Activated naive CD4-positive, alpha-beta T cell treated with anti-CD3 and anti-CD28 coated beads for 36 hours (primary cell): Measurements from ENCODE around the gene CYB5R4. TPM values are rescaled to one million over a fixed set of nuclear protein-coding genes. Genes with fewer than 3 reads are reported as not detected.

Source experiments
- CTCF ChIA-PET: fragments of 350-600 bp; sonication (Branson Sonifier 250); formaldehyde crosslinking; loops from one replicate; lab custom pipeline; 2021; ENCODE audit warnings: antibody characterized with exemption; lab: Charles Lee
- DNase-seq: peaks from one replicate; pipeline ENCODE4 v3.0.0-alpha.2; 2020
- H3K27ac Mint-ChIP-seq: one replicate; pipeline ENCODE4 v1.8.0; 2021; ENCODE audit warnings: mild to moderate bottlenecking, mixed read lengths
- H3K27me3 Mint-ChIP-seq: one replicate; pipeline ENCODE4 v1.8.0; 2021; ENCODE audit warnings: low read depth, mixed read lengths
- H3K36me3 Mint-ChIP-seq: one replicate; pipeline ENCODE4 v1.8.0; 2021; ENCODE audit warnings: low read depth, mixed read lengths
- H3K4me1 Mint-ChIP-seq: one replicate; pipeline ENCODE4 v1.8.0; 2021; ENCODE audit warnings: low read depth, mixed read lengths
- H3K4me3 Mint-ChIP-seq: one replicate; pipeline ENCODE4 v1.8.0; 2021; ENCODE audit warnings: mild to moderate bottlenecking, moderate library complexity, mixed read lengths
- H3K9me3 Mint-ChIP-seq: one replicate; pipeline ENCODE4 v1.8.0; 2021; ENCODE audit warnings: mixed read lengths
- intact Hi-C: fragments of 100-400 bp; cut with micrococcal nuclease; formaldehyde crosslinking; loops from one replicate; pipeline ENCODE4 v1.15.1; 2023
- total RNA-seq, 2 experiments: library from RNA; stranded (reverse); gene quantifications; one replicate each; pipeline ENCODE4 v1.2.3, GENCODE V29; 2021

Gene CYB5R4, protein sequence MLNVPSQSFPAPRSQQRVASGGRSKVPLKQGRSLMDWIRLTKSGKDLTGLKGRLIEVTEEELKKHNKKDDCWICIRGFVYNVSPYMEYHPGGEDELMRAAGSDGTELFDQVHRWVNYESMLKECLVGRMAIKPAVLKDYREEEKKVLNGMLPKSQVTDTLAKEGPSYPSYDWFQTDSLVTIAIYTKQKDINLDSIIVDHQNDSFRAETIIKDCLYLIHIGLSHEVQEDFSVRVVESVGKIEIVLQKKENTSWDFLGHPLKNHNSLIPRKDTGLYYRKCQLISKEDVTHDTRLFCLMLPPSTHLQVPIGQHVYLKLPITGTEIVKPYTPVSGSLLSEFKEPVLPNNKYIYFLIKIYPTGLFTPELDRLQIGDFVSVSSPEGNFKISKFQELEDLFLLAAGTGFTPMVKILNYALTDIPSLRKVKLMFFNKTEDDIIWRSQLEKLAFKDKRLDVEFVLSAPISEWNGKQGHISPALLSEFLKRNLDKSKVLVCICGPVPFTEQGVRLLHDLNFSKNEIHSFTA
- total RNA-seq, result 10 to 100 TPM; 23.5 to 24.5 TPM

DNA sequence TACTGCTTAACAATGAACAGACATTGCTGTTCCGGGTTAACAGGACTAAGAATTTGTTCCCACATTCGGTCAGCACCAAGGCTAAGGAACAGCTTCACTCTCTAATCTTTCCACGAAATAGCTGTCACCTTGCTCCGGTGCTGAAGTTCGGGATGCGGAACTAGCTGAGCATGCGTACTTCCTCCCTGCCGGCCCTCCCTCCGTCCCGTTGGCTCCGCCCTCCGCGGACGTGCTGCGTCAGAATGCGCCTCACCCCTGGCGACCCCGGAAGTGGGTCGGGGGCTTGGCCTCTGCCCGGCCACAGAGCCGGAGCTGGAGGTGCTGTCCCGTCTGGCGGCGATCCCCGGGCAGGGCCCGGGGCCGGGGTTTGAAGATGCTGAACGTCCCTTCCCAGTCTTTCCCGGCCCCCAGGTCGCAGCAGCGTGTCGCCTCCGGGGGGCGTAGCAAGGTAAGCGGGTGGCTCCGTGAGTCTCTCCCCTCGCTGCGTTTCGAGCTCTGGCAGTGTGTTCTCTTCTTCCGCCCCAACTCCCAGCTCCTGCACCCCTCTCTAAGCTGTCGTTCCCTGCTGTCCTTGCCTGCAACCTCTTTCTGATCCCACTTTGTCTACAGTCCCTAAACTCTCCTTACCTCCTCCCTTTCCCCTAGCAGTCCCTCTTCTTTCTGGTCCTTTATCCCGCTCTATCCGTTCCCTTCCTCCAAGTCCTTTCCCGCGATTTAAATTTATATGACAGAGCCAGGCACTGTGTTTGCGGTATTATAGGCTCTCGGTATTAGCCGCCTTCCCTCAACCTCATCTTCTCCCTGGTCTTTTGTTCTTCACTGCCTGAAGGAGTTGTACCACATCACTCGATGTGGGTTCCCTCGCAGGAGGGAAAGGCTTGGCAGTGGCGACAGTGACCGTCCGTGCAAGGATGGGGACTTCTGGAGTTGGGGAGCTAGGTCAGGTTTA is at the start of gene CYB5R4:
CYB5R4 (plus strand) TSS at position 280 of the 949 bp plus-strand sequence; CDS start at position 374, 94 bp downstream.
- CTCF ChIA-PET, result interaction anchor here (1.2 to 1.9 kb wide), 4 partner anchors 11 to 22 kb away, joined by 3 to 7 read pairs (median 4); no protein-coding TSS in a partner anchor
- peak within 1 kb of the TSS; percentile 100 for H3K4me3 Mint-ChIP-seq
- intact Hi-C loops, result loop anchor here (1.0 to 10.0 kb wide), 6 partner anchors 14 to 1815 kb away; partner anchors contain the start of genes CEP162, DOP1A, PGM3 and RWDD2A

DNA sequence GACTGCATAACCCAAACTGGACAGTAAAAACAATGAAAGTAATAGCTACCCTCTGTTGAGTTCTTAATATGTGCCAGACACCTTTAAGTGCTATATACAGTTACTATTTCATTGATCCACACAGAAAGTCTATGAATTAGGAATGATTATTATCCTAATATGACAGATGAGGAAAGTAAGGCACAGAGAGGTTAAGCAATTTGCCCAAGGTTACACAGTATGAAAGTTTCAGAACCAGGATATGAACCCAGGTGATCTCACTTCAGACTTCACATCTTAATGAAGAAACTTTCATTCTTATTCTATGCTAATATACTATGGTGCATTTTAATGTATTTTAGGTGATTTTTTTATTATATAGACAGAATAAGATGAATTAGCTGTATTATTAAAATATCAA is 46.9 kb upstream of the CYB5R4 start:
- no peaks in the 10 kb centered on the region for H3K36me3 Mint-ChIP-seq
- no peak overlapping the region for H3K27ac Mint-ChIP-seq
- H3K27me3 Mint-ChIP-seq, result peaks cover 6% of the 10 kb centered on the region
- DNase-seq, result no peak
- CTCF ChIA-PET, result no interaction called here
- intact Hi-C loops, result no loop called here
- no peaks in the 10 kb centered on the region for H3K9me3 Mint-ChIP-seq
- H3K4me3 Mint-ChIP-seq, result no peak overlapping the region
- H3K4me1 Mint-ChIP-seq, result no peaks in the 10 kb centered on the region

More for the DNA sequence above, at the start of gene CYB5R4:
- peak; percentile 96 for DNase-seq
- no peaks in the 10 kb centered on the region for H3K9me3 Mint-ChIP-seq
- H3K36me3 Mint-ChIP-seq, result peaks cover 5% of the 10 kb centered on the region
- H3K4me1 Mint-ChIP-seq, result peaks cover 28% of the 10 kb centered on the region
- peak within 1 kb of the TSS; percentile 82 for H3K27ac Mint-ChIP-seq
- peaks cover 12% of the 10 kb centered on the region for H3K27me3 Mint-ChIP-seq

DNA sequence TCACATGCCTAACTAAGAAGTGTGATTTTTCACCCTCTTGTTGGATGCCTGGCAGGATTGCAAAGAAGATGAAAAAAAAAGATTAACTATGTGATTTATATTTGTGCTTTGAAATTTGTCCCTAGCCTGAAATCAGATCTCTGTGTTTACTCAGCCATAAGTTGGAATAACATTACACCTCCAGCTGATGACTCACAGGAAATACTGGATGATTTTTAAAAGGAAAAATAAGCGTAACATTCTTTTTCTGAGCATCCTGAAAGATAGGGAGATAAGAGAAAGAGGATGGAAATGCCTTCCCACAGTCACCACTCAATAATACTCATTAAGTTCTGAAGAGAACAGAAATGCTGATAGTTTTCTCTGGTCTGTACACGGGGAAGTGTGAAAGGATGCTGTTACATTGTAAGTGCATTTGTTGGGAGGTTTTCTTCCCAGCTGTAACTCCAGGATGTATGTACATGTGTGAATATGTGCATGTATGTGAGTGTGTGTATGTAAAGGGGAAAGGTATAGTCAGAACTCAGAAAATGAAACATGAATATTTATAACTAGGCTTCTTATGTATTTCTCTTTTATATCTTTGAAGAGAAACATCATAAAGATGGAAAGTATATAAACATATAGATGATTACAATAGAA is 43.7 kb upstream of the CYB5R4 start:
- Mint-ChIP-seq H3K36me3 (no peaks in the 10 kb centered on the region), H3K9me3 (no peaks in the 10 kb centered on the region), H3K4me1 (no peaks in the 10 kb centered on the region), H3K27ac (no peak overlapping the region), H3K4me3 (no peak overlapping the region), H3K27me3 (peaks cover 11% of the 10 kb centered on the region)
- CTCF ChIA-PET, result no interaction called here
- intact Hi-C loops, result no loop called here
- DNase-seq, result no peak

DNA sequence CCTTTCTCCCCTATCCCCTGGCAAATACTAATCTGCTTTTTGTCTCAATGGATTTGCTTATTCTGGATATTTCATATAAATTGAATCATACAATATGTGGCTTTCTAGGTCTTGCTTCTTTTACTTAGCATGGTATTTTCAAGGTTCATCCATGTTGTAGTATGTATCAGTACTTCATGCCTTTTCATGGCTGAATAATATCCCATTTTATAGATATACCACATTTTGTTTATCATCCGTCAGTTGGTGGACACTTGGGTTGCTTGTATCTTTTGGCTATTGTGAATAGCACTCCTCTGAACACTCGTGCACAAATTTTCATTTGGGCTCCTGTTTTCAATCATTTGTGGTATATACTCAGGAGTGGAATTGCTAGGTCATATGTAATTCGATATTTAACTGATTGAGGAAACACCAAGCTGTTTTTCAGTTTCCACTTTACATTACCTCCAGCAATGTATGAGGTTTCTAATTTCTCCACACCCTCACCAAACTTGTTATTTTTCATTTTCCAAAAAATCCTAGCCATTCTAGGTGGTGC is 36.8 kb upstream of the CYB5R4 start:
- H3K27ac Mint-ChIP-seq, result no peak overlapping the region
- H3K9me3 Mint-ChIP-seq, result no peaks in the 10 kb centered on the region
- CTCF ChIA-PET, result no interaction called here
- no peak for DNase-seq
- peaks cover 8% of the 10 kb centered on the region for H3K27me3 Mint-ChIP-seq
- no peaks in the 10 kb centered on the region for H3K4me1 Mint-ChIP-seq
- intact Hi-C loops, result no loop called here
- no peaks in the 10 kb centered on the region for H3K36me3 Mint-ChIP-seq
- H3K4me3 Mint-ChIP-seq, result no peak overlapping the region

DNA sequence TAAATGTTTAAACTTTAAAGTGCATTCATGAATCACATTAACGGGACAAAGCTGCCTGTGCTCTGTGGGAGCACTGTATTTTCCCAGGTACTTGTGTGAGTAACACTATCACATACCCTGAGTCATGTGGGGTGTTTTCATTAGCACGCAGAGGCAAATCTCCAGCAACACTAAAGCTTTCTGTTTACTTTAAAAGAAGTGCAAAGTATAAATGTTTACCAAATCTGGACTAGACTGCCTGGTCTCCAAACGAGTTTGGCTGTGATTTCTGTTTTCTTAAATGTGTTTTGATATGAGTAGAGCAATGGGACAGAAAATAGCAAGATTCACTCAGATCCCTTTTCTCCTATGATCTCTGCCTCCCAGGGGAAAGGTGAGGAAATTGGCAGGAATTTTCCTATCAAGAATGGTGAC is 35.1 kb upstream of the CYB5R4 start:
- H3K27ac Mint-ChIP-seq, result no peak overlapping the region
- H3K36me3 Mint-ChIP-seq, result no peaks in the 10 kb centered on the region
- H3K4me3 Mint-ChIP-seq, result no peak overlapping the region

DNA sequence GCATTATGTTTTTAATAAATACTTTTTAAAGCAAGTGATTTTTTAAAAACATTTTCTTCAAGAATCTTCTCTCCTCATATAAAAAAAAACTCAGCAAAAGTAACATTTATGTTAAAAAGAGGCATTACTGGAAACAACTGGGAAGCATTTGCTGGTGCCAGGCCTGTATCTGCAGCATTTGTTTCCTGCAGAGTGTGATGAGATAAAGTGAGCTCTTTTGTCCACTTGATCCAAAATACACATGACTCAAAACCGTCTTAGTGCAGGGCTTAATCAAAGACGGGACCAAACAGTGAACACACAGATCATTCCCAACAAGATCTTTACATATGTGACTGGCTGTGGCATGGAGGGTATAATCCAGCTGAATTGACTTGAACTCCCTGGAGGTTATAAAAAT is 34.7 kb upstream of the CYB5R4 start:
- no peaks in the 10 kb centered on the region for H3K4me1 Mint-ChIP-seq
- no peak for DNase-seq
- intact Hi-C loops, result no loop called here
- no peak overlapping the region for H3K27ac Mint-ChIP-seq
- H3K27me3 Mint-ChIP-seq, result peaks cover 9% of the 10 kb centered on the region
- H3K9me3 Mint-ChIP-seq, result no peaks in the 10 kb centered on the region
- no peak overlapping the region for H3K4me3 Mint-ChIP-seq
- CTCF ChIA-PET, result no interaction called here
- H3K36me3 Mint-ChIP-seq, result no peaks in the 10 kb centered on the region

More for the DNA sequence above, 35.1 kb upstream of the CYB5R4 start:
- CTCF ChIA-PET, result no interaction called here
- intact Hi-C loops, result no loop called here
- Mint-ChIP-seq H3K4me1 (no peaks in the 10 kb centered on the region), H3K9me3 (no peaks in the 10 kb centered on the region), H3K27me3 (peaks cover 6% of the 10 kb centered on the region)
- no peak for DNase-seq

DNA sequence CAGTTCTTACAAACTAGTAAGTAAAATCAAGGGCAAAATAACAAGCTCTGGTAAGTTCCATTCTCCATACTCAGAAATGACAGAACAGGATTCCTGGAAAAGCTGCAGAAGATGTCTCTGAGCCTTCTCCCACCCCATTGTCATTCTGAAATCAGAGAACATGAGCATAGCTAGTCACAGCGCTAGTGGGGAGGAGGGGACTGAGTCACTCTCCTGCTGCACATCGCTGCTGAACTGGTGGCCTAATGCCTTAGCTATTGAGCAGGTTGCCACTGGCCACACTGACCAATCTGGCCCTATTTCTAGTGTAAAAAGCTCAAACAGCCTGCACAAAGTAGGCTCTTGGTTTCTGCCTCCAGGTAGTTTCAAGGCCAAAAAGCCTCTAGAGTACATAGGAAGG is 32.4 kb upstream of the CYB5R4 start:
- no peaks in the 10 kb centered on the region for H3K36me3 Mint-ChIP-seq
- H3K4me1 Mint-ChIP-seq, result no peaks in the 10 kb centered on the region
- H3K4me3 Mint-ChIP-seq, result no peak overlapping the region
- H3K9me3 Mint-ChIP-seq, result no peaks in the 10 kb centered on the region
- CTCF ChIA-PET, result no interaction called here
- H3K27me3 Mint-ChIP-seq, result peaks cover 16% of the 10 kb centered on the region
- intact Hi-C loops, result no loop called here
- no peak overlapping the region for H3K27ac Mint-ChIP-seq
- no peak for DNase-seq

DNA sequence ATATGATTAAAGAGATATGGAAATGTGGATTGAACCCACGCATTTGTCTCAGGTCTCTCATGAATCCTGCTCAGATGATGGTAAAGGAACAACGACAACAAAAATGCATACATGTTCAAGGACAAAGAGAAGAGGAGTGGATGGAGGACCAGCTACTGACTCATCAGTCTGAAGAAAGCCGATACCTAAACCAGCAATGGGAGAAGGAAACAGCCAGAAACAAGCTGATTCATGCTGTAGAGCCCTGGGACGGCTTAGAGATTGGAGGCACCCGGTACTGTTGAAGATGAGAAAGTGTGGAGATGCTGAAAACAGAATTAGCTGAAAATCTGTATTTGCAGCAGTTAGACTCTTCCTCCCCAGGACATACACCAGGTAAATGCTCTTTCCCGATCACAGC is 20.8 kb upstream of the CYB5R4 start:
- no peak for DNase-seq
- CTCF ChIA-PET, result no interaction called here
- H3K27me3 Mint-ChIP-seq, result peaks cover 29% of the 10 kb centered on the region
- intact Hi-C loops, result no loop called here
- peaks cover 12% of the 10 kb centered on the region for H3K9me3 Mint-ChIP-seq
- no peaks in the 10 kb centered on the region for H3K36me3 Mint-ChIP-seq
- no peaks in the 10 kb centered on the region for H3K4me1 Mint-ChIP-seq
- no peak overlapping the region for H3K27ac Mint-ChIP-seq
- no peak overlapping the region for H3K4me3 Mint-ChIP-seq

DNA sequence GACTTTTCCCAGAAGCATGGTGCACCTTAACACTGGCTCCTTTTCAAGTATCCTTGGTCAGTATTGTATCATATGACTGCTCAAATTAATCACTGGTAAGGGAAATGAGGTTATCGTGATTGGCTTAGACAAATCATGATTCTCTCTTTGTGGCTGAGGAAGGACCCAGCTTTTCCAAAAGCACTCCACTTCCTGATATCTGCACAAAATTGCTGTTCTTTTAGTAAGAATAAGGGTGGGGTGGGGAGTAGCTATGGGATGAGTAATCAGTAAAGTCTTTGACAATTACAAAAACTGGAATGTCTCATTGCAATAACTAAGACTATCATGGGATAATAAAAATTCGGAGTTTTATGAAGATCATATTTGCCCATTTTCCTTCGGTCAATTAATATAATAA is 15.3 kb upstream of the CYB5R4 start:
- H3K36me3 Mint-ChIP-seq, result no peaks in the 10 kb centered on the region
- H3K27me3 Mint-ChIP-seq, result peaks cover 19% of the 10 kb centered on the region
- no peak overlapping the region for H3K4me3 Mint-ChIP-seq
- no peak for DNase-seq
- peaks cover 4% of the 10 kb centered on the region for H3K9me3 Mint-ChIP-seq
- intact Hi-C loops, result no loop called here
- CTCF ChIA-PET, result no interaction called here
- no peak overlapping the region for H3K27ac Mint-ChIP-seq
- peaks cover 2% of the 10 kb centered on the region for H3K4me1 Mint-ChIP-seq

DNA sequence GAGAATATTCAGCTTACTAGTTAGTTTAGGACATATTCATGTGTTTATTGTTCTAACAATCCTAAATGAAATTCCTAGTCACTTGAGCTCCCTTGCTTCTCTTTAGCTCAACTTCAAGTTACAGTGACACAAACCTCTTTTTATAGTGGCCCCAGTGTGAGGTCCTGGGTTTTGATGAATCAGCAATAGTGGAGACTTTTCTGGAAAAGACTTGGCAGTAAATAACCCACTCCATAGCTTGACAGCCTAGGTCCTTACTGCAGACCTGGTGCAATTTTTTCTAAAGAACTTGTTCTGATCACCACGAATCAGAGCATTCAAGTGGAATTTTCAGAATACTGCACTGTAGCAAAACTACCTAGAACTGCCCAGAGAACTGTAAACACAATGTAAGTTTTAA is 13.2 kb upstream of the CYB5R4 start:
- intact Hi-C loops, result no loop called here
- Mint-ChIP-seq H3K27me3 (peaks cover 33% of the 10 kb centered on the region), H3K27ac (no peak overlapping the region), H3K4me3 (no peak overlapping the region), H3K4me1 (peaks cover 2% of the 10 kb centered on the region), H3K9me3 (no peaks in the 10 kb centered on the region), H3K36me3 (no peaks in the 10 kb centered on the region)
- no peak for DNase-seq
- CTCF ChIA-PET, result interaction anchor here (0.7 kb wide), 1 partner anchor 1806 kb away, joined by 3 read pairs; no protein-coding TSS in a partner anchor

DNA sequence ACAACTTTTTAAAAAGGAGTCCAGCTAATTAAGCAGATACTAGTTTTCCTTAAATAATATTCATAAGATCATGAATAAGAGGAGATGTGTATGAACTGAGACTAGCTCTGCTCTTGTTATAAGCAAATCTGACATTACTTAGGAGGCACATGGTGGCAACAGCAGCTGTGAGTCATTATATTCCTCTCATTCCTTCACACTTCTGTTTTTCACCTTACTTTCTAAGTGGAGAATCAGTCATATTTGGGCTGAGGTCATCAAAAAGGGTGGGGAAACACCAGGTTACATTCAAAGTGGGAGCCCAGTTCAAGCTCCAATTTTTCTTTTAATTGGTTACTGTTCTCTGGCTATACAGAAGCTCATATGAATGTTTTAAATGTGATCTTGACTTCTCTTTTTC is 12.3 kb upstream of the CYB5R4 start:
- CTCF ChIA-PET, result interaction anchor here (1.4 kb wide), 1 partner anchor 12 kb away, joined by 3 read pairs; the partner anchor contains the start of gene CYB5R4
- Mint-ChIP-seq H3K9me3 (no peaks in the 10 kb centered on the region), H3K36me3 (no peaks in the 10 kb centered on the region), H3K4me1 (peaks cover 2% of the 10 kb centered on the region), H3K4me3 (no peak overlapping the region), H3K27ac (no peak overlapping the region), H3K27me3 (peaks cover 39% of the 10 kb centered on the region)
- DNase-seq, result peak; percentile 8
- intact Hi-C loops, result no loop called here
